A673 (cell line): ENCODE results near the gene SLC6A20. TPM values are rescaled to one million over a fixed set of nuclear protein-coding genes. Genes with fewer than 3 reads are reported as not detected.

Experiments used
- BruUV-seq: library from RNA; stranded (reverse); fragments of 400-500 nt; replicated peaks from 2 replicates; lab custom pipeline; 2021; lab: Mats Ljungman, UMichigan
- CTCF ChIA-PET: fragments of 300-600 bp; sonication (Branson Sonifier 250); formaldehyde crosslinking; loops from one replicate; lab custom pipeline; 2022; ENCODE audit warnings: antibody characterized with exemption; lab: Charles Lee
- POLR2A ChIA-PET: fragments of 300-600 bp; sonication (Branson Sonifier 250); formaldehyde crosslinking; loops from one replicate; lab custom pipeline; 2022; ENCODE audit warnings: antibody characterized with exemption; ENCODE audit not compliant: low non-redundant PET; lab: Charles Lee
- DNase-seq: peaks from one replicate; pipeline ENCODE4 v3.0.0-alpha.2; 2015; ENCODE audit warnings: low spot score
- H3K27ac ChIP-seq: fragments of 200-600 bp; sonication (generic); 2 replicates; pipeline ENCODE4 v1.5.1; 2016; ENCODE audit warnings: mixed run types, low read depth, mild to moderate bottlenecking, mixed read lengths, antibody characterized with exemption, low read length; ENCODE audit not compliant: poor library complexity, severe bottlenecking
- H3K27me3 ChIP-seq: fragments of 200-600 bp; sonication (generic); replicated peaks from 2 replicates; pipeline ENCODE4 v1.6.1; 2017; ENCODE audit warnings: mixed run types, low read depth, mild to moderate bottlenecking, mixed read lengths, antibody characterized with exemption, low read length; ENCODE audit not compliant: insufficient read depth, poor library complexity
- H3K36me3 ChIP-seq: fragments of 200-600 bp; sonication (generic); 2 replicates; pipeline ENCODE4 v1.6.1; 2016; ENCODE audit warnings: mixed run types, mild to moderate bottlenecking, mixed read lengths, antibody characterized with exemption, low read length; ENCODE audit not compliant: insufficient read depth, poor library complexity, severe bottlenecking
- H3K4me1 ChIP-seq: fragments of 200-600 bp; sonication (generic); 2 replicates; pipeline ENCODE4 v1.6.1; 2017; ENCODE audit warnings: mixed run types, mild to moderate bottlenecking, mixed read lengths, antibody characterized with exemption, low read length; ENCODE audit not compliant: insufficient read depth, poor library complexity, severe bottlenecking
- H3K4me3 ChIP-seq: fragments of 200-600 bp; sonication (generic); 2 replicates; pipeline ENCODE4 v1.5.1; 2016; ENCODE audit warnings: low read depth, mixed run types, mild to moderate bottlenecking, mixed read lengths, low read length; ENCODE audit not compliant: poor library complexity, severe bottlenecking
- H3K9me3 ChIP-seq: fragments of 200-600 bp; sonication (generic); 2 replicates; pipeline ENCODE4 v1.6.1; 2016; ENCODE audit warnings: mixed run types, low read depth, mild to moderate bottlenecking, mixed read lengths, antibody characterized with exemption, low read length; ENCODE audit not compliant: poor library complexity, severe bottlenecking
- CTCF ChIP-seq: fragments of 300-800, 200-600 bp; sonication (generic); conservative IDR thresholded peaks from 2 replicates; pipeline ENCODE4 v1.5.1; 2017; ENCODE audit warnings: low read depth, mild to moderate bottlenecking, antibody characterized with exemption, low read length, moderate library complexity, mixed read lengths
- EZH2 ChIP-seq: fragments of 200-600 bp; sonication (generic); IDR thresholded peaks from 2 replicates; pipeline ENCODE4 v1.6.1; 2017; ENCODE audit warnings: borderline replicate concordance, low read depth, mild to moderate bottlenecking, mixed read lengths, antibody characterized with exemption, low read length; ENCODE audit not compliant: poor library complexity, severe bottlenecking
- intact Hi-C: fragments of 100-400 bp; cut with micrococcal nuclease; formaldehyde crosslinking; loops from one replicate; pipeline ENCODE4 v1.10.0; 2022; ENCODE audit not compliant: unreplicated experiment
- total RNA-seq: library from RNA; stranded (reverse); gene quantifications from 2 replicates; pipeline ENCODE4 v1.2.3, GENCODE V29; 2021

Gene SLC6A20
- total RNA-seq, 1 experiment from 2014 or later = not detected

GRCh38 chr3:45782381-45782780 is 14.0 kb downstream of the SLC6A20 start:
- no peak overlapping the region for H3K4me3 ChIP-seq
- H3K36me3 ChIP-seq = no peaks in the 10 kb centered on the region
- H3K9me3 ChIP-seq = no peaks in the 10 kb centered on the region
- TF ChIP-seq CTCF = no peak
- no peak for TF ChIP-seq EZH2
- H3K27ac ChIP-seq = no peak overlapping the region
- H3K27me3 ChIP-seq = no peaks in the 10 kb centered on the region
- ChIA-PET POLR2A (no interaction called here), CTCF (no interaction called here)
- no TSS peak for BruUV-seq
- DNase-seq = no peak
- intact Hi-C loops = no loop called here
- no peaks in the 10 kb centered on the region for H3K4me1 ChIP-seq

- POLR2A ChIA-PET = no interaction called here
- no peak for DNase-seq
These were observed 14.5 kb downstream of the SLC6A20 start for GRCh38 chr3:45781841-45782240.

GRCh38 chr3:45781271-45781670 is 15.1 kb downstream of the SLC6A20 start:
- TF ChIP-seq CTCF (no peak), EZH2 (no peak)
- Histone ChIP-seq H3K27me3 (no peaks in the 10 kb centered on the region), H3K36me3 (no peaks in the 10 kb centered on the region), H3K9me3 (no peaks in the 10 kb centered on the region), H3K27ac (no peak overlapping the region), H3K4me3 (no peak overlapping the region), H3K4me1 (no peaks in the 10 kb centered on the region)
- no peak for DNase-seq
- intact Hi-C loops = no loop called here
- BruUV-seq = no TSS peak
- ChIA-PET CTCF (no interaction called here), POLR2A (no interaction called here)

More at GRCh38 chr3:45781841-45782240, 14.5 kb downstream of the SLC6A20 start:
- Histone ChIP-seq H3K27me3 (no peaks in the 10 kb centered on the region), H3K9me3 (no peaks in the 10 kb centered on the region), H3K36me3 (no peaks in the 10 kb centered on the region), H3K4me1 (no peaks in the 10 kb centered on the region), H3K27ac (no peak overlapping the region), H3K4me3 (no peak overlapping the region)
- intact Hi-C loops = no loop called here
- CTCF ChIA-PET = no interaction called here
- no TSS peak for BruUV-seq
- TF ChIP-seq CTCF (no peak), EZH2 (no peak)
